OCI-LY7 (cell line): ENCODE results near the gene LPIN2.
"Not testable (repeated sequence)": the region's sequence is repeated elsewhere in the genome, so short reads cannot be mapped to it uniquely, and the experiment has no call there.

Experiments used
- EZH2phosphoT487 ChIP-seq: fragments of 200-600 bp; sonication (generic); IDR thresholded peaks from 2 replicates; pipeline ENCODE4 v1.6.1; 2018; ENCODE audit warnings: low read depth, borderline replicate concordance, mild to moderate bottlenecking, mixed run types, antibody characterized with exemption, low read length, moderate library complexity, mixed read lengths
- TF ChIP-seq, protein P1 (sequence below): fragments of 200-600 bp; sonication (generic); conservative IDR thresholded peaks from 2 replicates; pipeline ENCODE4 v1.5.1; 2014; ENCODE audit warnings: mild to moderate bottlenecking, antibody characterized with exemption, low read length, moderate library complexity, mixed read lengths

DNA sequence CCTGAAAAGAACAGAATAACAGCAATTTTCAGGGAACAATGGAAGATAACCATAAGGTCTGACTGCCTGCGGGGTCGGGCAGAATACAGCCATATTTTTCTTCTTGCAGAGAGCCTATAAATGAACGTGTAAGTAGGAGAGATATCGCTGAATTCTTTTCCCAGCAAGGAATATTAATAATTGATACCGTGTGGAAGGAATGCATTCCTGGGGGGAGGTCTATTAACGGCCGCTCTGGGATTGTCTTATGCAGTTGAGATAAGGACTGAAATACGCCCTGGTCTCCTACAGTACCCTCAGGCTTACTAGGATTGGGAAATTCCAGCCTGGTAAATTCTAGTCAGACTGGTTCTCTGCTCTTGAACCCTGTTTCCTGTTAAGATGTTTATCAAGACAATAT is 9.2 kb downstream of the LPIN2 start:
- TF ChIP-seq, protein P1, sequence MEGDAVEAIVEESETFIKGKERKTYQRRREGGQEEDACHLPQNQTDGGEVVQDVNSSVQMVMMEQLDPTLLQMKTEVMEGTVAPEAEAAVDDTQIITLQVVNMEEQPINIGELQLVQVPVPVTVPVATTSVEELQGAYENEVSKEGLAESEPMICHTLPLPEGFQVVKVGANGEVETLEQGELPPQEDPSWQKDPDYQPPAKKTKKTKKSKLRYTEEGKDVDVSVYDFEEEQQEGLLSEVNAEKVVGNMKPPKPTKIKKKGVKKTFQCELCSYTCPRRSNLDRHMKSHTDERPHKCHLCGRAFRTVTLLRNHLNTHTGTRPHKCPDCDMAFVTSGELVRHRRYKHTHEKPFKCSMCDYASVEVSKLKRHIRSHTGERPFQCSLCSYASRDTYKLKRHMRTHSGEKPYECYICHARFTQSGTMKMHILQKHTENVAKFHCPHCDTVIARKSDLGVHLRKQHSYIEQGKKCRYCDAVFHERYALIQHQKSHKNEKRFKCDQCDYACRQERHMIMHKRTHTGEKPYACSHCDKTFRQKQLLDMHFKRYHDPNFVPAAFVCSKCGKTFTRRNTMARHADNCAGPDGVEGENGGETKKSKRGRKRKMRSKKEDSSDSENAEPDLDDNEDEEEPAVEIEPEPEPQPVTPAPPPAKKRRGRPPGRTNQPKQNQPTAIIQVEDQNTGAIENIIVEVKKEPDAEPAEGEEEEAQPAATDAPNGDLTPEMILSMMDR: not testable (repeated sequence)
- not testable (repeated sequence) for TF ChIP-seq EZH2phosphoT487
